ENCODE data around the gene RERE.

RERE gene

GRCh38 chr1:8554956-8555534 is 262.4 kb downstream of the RERE start:
- Histone ChIP-seq H3K27me3 (ENCODE audit: insufficient read depth, low read length, poor library complexity) (no peaks in the 10 kb centered on the region), H4K20me1 (ENCODE audit: insufficient read depth, low read length) (peaks cover 13% of the 10 kb centered on the region), H3K4me3 (ENCODE audit: low read depth in 1 of 2, low read length in 2 of 2) (no peak overlapping the region), H3K9me3 (ENCODE audit: insufficient read depth, low read length, severe bottlenecking) (no peaks in the 10 kb centered on the region), H3K4me2 (ENCODE audit: insufficient read depth, low read length) (no peak overlapping the region), H3K4me1 (ENCODE audit: insufficient read depth, low read length) (peaks cover 10% of the 10 kb centered on the region), H3K27ac (ENCODE audit: low read length) (no peak overlapping the region; the same call in 1 of the 2 replicates), H2AFZ (ENCODE audit: low read depth, low read length) (no peak overlapping the region), H3K9ac (ENCODE audit: low read depth, low read length) (no peak overlapping the region), H3K36me3 (ENCODE audit: insufficient read depth, low read length) (peaks cover 7% of the 10 kb centered on the region; the same call in 1 of the 2 replicates), H3K79me2 (ENCODE audit: insufficient read depth, low read length) (0 out of 2 replicates have a peak, but pooled peaks cover under 1% of the 10 kb centered on the region)
- ATAC-seq (ENCODE audit: insufficient read depth, low read depth) = no peak
- TF ChIP-seq CTCF (IDR thresholded peaks at IDR 0.05; ENCODE audit: borderline replicate concordance, extremely low read depth, low read length, poor library complexity, severe bottlenecking) (no peak), EZH2 (IDR thresholded peaks at IDR 0.05; ENCODE audit: borderline replicate concordance, low read depth, low read length, severe bottlenecking) (no peak)
- DNase-seq = no peak

- ATAC-seq (ENCODE audit: insufficient read depth, low read depth) (no peak), DNase-seq (no peak)
- Histone ChIP-seq H3K27ac (ENCODE audit: low read length) (no peak overlapping the region), H3K4me2 (ENCODE audit: insufficient read depth, low read length) (no peak overlapping the region), H4K20me1 (ENCODE audit: insufficient read depth, low read length) (peaks cover 8% of the 10 kb centered on the region), H3K4me1 (ENCODE audit: insufficient read depth, low read length) (peaks cover 10% of the 10 kb centered on the region), H3K4me3 (ENCODE audit: low read depth in 1 of 2, low read length in 2 of 2) (no peak overlapping the region), H3K9me3 (ENCODE audit: insufficient read depth, low read length, severe bottlenecking) (no peaks in the 10 kb centered on the region), H3K36me3 (ENCODE audit: insufficient read depth, low read length) (peaks cover 7% of the 10 kb centered on the region; the same call in 1 of the 2 replicates), H3K27me3 (ENCODE audit: insufficient read depth, low read length, poor library complexity) (no peaks in the 10 kb centered on the region), H3K9ac (ENCODE audit: low read depth, low read length) (no peak overlapping the region), H2AFZ (ENCODE audit: low read depth, low read length) (no peak overlapping the region), H3K79me2 (ENCODE audit: insufficient read depth, low read length) (no peaks in the 10 kb centered on the region)
- no peak for TF ChIP-seq EZH2 (IDR thresholded peaks at IDR 0.05; ENCODE audit: borderline replicate concordance, low read depth, low read length, severe bottlenecking)
- no peak for TF ChIP-seq CTCF (IDR thresholded peaks at IDR 0.05; ENCODE audit: borderline replicate concordance, extremely low read depth, low read length, poor library complexity, severe bottlenecking)
Observed at GRCh38 chr1:8552820-8553397, 264.5 kb downstream of the RERE start.

GRCh38 chr1:8551613-8552489 is 265.6 kb downstream of the RERE start:
- H3K9ac ChIP-seq (ENCODE audit: low read depth, low read length) = no peak overlapping the region
- H3K27ac ChIP-seq (ENCODE audit: low read length) = no peak overlapping the region
- no peak overlapping the region for H3K4me2 ChIP-seq (ENCODE audit: insufficient read depth, low read length)
- H3K79me2 ChIP-seq (ENCODE audit: insufficient read depth, low read length) = no peaks in the 10 kb centered on the region
- H3K9me3 ChIP-seq (ENCODE audit: insufficient read depth, low read length, severe bottlenecking) = no peaks in the 10 kb centered on the region
- peak; percentile 56 for DNase-seq
- H3K4me1 ChIP-seq (ENCODE audit: insufficient read depth, low read length) = peaks cover 10% of the 10 kb centered on the region
- H4K20me1 ChIP-seq (ENCODE audit: insufficient read depth, low read length) = peaks cover 8% of the 10 kb centered on the region
- H3K4me3 ChIP-seq (ENCODE audit: low read depth in 1 of 2, low read length in 2 of 2) = no peak overlapping the region
- H3K27me3 ChIP-seq (ENCODE audit: insufficient read depth, low read length, poor library complexity) = no peaks in the 10 kb centered on the region
- TF ChIP-seq CTCF (IDR thresholded peaks at IDR 0.05; ENCODE audit: borderline replicate concordance, extremely low read depth, low read length, poor library complexity, severe bottlenecking) (no peak), EZH2 (IDR thresholded peaks at IDR 0.05; ENCODE audit: borderline replicate concordance, low read depth, low read length, severe bottlenecking) (no peak)
- peaks cover 7% of the 10 kb centered on the region; the same call in 1 of the 2 replicates for H3K36me3 ChIP-seq (ENCODE audit: insufficient read depth, low read length)
- H2AFZ ChIP-seq (ENCODE audit: low read depth, low read length) = no peak overlapping the region
- ATAC-seq (ENCODE audit: insufficient read depth, low read depth) = peak; percentile 95
